ENCODE measurements around the gene NUDT2. TPM values are rescaled to one million over a fixed set of nuclear protein-coding genes. Genes with fewer than 3 reads are reported as not detected.
A peak's percentile ranks its signal among the peaks of the same experiment; 100 is the strongest.

NUDT2 gene
- polyA plus RNA-seq, 1 donor, result 25.6 TPM

- Histone ChIP-seq H3K9me3 (ENCODE audit: control insufficient read depth, low read depth, low read length) (no peaks in the 10 kb centered on the region), H3K4me1 (ENCODE audit: control insufficient read depth, insufficient read depth, low read length) (no peaks in the 10 kb centered on the region), H3K4me3 (ENCODE audit: low read length) (no peak overlapping the region), H3K36me3 (ENCODE audit: control insufficient read depth, insufficient read depth, low read length) (no peaks in the 10 kb centered on the region), H3K27ac (ENCODE audit: low read length) (no peak overlapping the region), H3K27me3 (ENCODE audit: control insufficient read depth, insufficient read depth, low read length) (no peaks in the 10 kb centered on the region)
- WGBS (ENCODE audit: insufficient coverage, low lambda C conversion rate), result 100% methylated on average over 2 of the region's 6 CpGs
- DNase-seq, result no peak
These were observed 17.7 kb upstream of the NUDT2 start for GRCh38 chr9:34311499-34312185.

DNA sequence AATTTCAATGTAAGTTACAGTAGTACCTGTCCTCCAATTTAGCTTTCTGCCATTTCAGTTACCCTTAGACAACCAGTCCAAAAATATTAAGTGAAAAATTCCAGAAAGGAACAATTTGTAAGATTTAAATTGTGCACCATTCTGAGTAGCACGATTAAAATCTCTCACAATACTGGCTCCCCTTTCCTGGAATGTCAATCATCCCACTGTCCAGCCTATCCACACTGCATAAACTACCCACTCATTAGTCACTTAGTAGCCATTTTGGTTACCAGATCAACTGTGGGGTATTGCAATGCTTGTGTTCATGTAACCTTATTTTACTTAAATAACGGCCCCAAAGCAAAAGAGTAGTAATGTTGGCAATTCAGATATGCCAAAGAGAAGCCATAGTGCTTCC, 11.9 kb upstream of the NUDT2 start:
- Histone ChIP-seq H3K27ac (ENCODE audit: low read length) (no peak overlapping the region), H3K4me1 (ENCODE audit: control insufficient read depth, insufficient read depth, low read length) (no peaks in the 10 kb centered on the region), H3K36me3 (ENCODE audit: control insufficient read depth, insufficient read depth, low read length) (no peaks in the 10 kb centered on the region), H3K9me3 (ENCODE audit: control insufficient read depth, low read depth, low read length) (no peaks in the 10 kb centered on the region), H3K4me3 (ENCODE audit: low read length) (no peak overlapping the region), H3K27me3 (ENCODE audit: control insufficient read depth, insufficient read depth, low read length) (no peaks in the 10 kb centered on the region)
- no peak for DNase-seq
- no CpG with 5 or more reads among the region's 2 CpGs for WGBS (ENCODE audit: insufficient coverage, low lambda C conversion rate)

GRCh38 chr9:34318163-34318790, 11.1 kb upstream of the NUDT2 start:
- Histone ChIP-seq H3K4me1 (ENCODE audit: control insufficient read depth, insufficient read depth, low read length) (no peaks in the 10 kb centered on the region), H3K9me3 (ENCODE audit: control insufficient read depth, low read depth, low read length) (no peaks in the 10 kb centered on the region), H3K36me3 (ENCODE audit: control insufficient read depth, insufficient read depth, low read length) (no peaks in the 10 kb centered on the region), H3K27ac (ENCODE audit: low read length) (no peak overlapping the region), H3K4me3 (ENCODE audit: low read length) (no peak overlapping the region), H3K27me3 (ENCODE audit: control insufficient read depth, insufficient read depth, low read length) (no peaks in the 10 kb centered on the region)
- DNase-seq, result no peak
- WGBS (ENCODE audit: insufficient coverage, low lambda C conversion rate), result 100% methylated on average over 1 of the region's 44 CpGs

DNA sequence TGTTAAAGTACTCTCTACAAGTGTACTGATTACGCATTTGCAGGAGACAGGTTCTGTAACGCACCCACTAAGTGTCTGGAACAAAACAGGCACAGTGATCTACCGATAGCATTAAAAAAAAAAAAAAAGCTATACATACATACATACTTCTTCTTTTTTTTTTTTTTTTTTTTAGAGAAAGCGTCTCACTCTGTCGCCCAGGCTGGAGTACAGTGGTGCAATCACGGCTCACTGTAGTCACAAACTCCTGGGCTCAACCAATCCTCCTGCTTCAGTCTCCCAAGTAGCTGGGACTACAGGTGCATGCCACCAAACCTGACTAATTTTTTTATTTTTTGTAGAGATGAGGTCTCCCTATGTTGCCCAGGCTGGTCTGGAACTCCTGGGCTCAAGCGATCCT, 7.9 kb upstream of the NUDT2 start:
- Histone ChIP-seq H3K4me3 (ENCODE audit: low read length) (no peak overlapping the region), H3K9me3 (ENCODE audit: control insufficient read depth, low read depth, low read length) (no peaks in the 10 kb centered on the region), H3K27me3 (ENCODE audit: control insufficient read depth, insufficient read depth, low read length) (no peaks in the 10 kb centered on the region), H3K27ac (ENCODE audit: low read length) (no peak overlapping the region), H3K4me1 (ENCODE audit: control insufficient read depth, insufficient read depth, low read length) (no peaks in the 10 kb centered on the region), H3K36me3 (ENCODE audit: control insufficient read depth, insufficient read depth, low read length) (no peaks in the 10 kb centered on the region)
- no CpG with 5 or more reads among the region's 7 CpGs for WGBS (ENCODE audit: insufficient coverage, low lambda C conversion rate)
- no peak for DNase-seq

- Histone ChIP-seq H3K27ac (ENCODE audit: low read length) (no peak overlapping the region), H3K9me3 (ENCODE audit: control insufficient read depth, low read depth, low read length) (no peaks in the 10 kb centered on the region), H3K4me3 (ENCODE audit: low read length) (no peak overlapping the region), H3K36me3 (ENCODE audit: control insufficient read depth, insufficient read depth, low read length) (no peaks in the 10 kb centered on the region), H3K4me1 (ENCODE audit: control insufficient read depth, insufficient read depth, low read length) (no peaks in the 10 kb centered on the region), H3K27me3 (ENCODE audit: control insufficient read depth, insufficient read depth, low read length) (no peaks in the 10 kb centered on the region)
- no peak for DNase-seq
- WGBS (ENCODE audit: insufficient coverage, low lambda C conversion rate), result 88% methylated on average over 1 of the region's 2 CpGs
These were observed 6.3 kb upstream of the NUDT2 start for GRCh38 chr9:34322899-34323591.

GRCh38 chr9:34326690-34327089, 2.7 kb upstream of the NUDT2 start:
- WGBS (ENCODE audit: insufficient coverage, low lambda C conversion rate), result no CpG with 5 or more reads among the region's 1 CpG
- no peak overlapping the region for H3K4me3 ChIP-seq (ENCODE audit: low read length)
- DNase-seq, result no peak
- no peaks in the 10 kb centered on the region for H3K27me3 ChIP-seq (ENCODE audit: control insufficient read depth, insufficient read depth, low read length)
- H3K4me1 ChIP-seq (ENCODE audit: control insufficient read depth, insufficient read depth, low read length), result peaks cover 3% of the 10 kb centered on the region
- H3K36me3 ChIP-seq (ENCODE audit: control insufficient read depth, insufficient read depth, low read length), result no peaks in the 10 kb centered on the region
- no peak overlapping the region for H3K27ac ChIP-seq (ENCODE audit: low read length)
- no peaks in the 10 kb centered on the region for H3K9me3 ChIP-seq (ENCODE audit: control insufficient read depth, low read depth, low read length)

DNA sequence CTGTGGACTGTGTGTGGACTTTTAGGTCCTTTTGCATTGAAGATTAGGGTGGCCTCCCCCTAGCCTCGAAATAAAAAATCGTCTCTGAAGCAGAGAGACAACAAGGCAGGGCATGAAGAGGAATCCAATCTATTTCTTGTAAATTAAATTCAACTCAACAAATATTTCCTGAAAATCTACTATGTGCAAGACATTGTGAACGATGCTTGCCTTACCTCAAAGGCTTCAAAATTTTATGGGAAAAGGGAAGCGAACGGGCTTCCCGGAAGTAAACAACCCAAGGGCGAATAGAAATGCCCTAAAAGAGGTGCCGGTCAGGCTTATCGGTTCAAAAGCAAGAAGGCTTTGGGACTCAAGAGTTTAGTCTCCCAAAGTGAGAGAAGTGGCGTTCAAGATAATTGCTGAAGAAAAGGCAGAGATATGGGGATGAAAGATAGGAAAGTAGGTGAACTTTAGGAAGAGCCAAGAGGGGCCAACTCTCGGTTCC, 826 bp upstream of the NUDT2 start:
- no peaks in the 10 kb centered on the region for H3K36me3 ChIP-seq (ENCODE audit: control insufficient read depth, insufficient read depth, low read length)
- H3K4me3 ChIP-seq (ENCODE audit: low read length), result peak overlapping the region; percentile 64
- no peaks in the 10 kb centered on the region for H3K27me3 ChIP-seq (ENCODE audit: control insufficient read depth, insufficient read depth, low read length)
- H3K9me3 ChIP-seq (ENCODE audit: control insufficient read depth, low read depth, low read length), result no peaks in the 10 kb centered on the region
- WGBS (ENCODE audit: insufficient coverage, low lambda C conversion rate), result 9% methylated on average over 4 of the region's 11 CpGs
- DNase-seq, result no peak
- peak overlapping the region; percentile 62 for H3K27ac ChIP-seq (ENCODE audit: low read length)
- peaks cover 3% of the 10 kb centered on the region for H3K4me1 ChIP-seq (ENCODE audit: control insufficient read depth, insufficient read depth, low read length)

- Histone ChIP-seq H3K27ac (ENCODE audit: low read length) (no peak overlapping the region), H3K36me3 (ENCODE audit: control insufficient read depth, insufficient read depth, low read length) (no peaks in the 10 kb centered on the region), H3K4me1 (ENCODE audit: control insufficient read depth, insufficient read depth, low read length) (peaks cover 3% of the 10 kb centered on the region), H3K4me3 (ENCODE audit: low read length) (no peak overlapping the region), H3K9me3 (ENCODE audit: control insufficient read depth, low read depth, low read length) (no peaks in the 10 kb centered on the region), H3K27me3 (ENCODE audit: control insufficient read depth, insufficient read depth, low read length) (no peaks in the 10 kb centered on the region)
- no peak for DNase-seq
- WGBS (ENCODE audit: insufficient coverage, low lambda C conversion rate), result no CpG with 5 or more reads among the region's 1 CpG
These were observed 1.8 kb downstream of the NUDT2 start for GRCh38 chr9:34331196-34331595.

GRCh38 chr9:34332076-34332964, 3.0 kb downstream of the NUDT2 start:
- peak; percentile 54 to 59 for DNase-seq
- H3K4me3 ChIP-seq (ENCODE audit: low read length), result no peak overlapping the region
- peaks cover 3% of the 10 kb centered on the region for H3K4me1 ChIP-seq (ENCODE audit: control insufficient read depth, insufficient read depth, low read length)
- no peaks in the 10 kb centered on the region for H3K36me3 ChIP-seq (ENCODE audit: control insufficient read depth, insufficient read depth, low read length)
- H3K27me3 ChIP-seq (ENCODE audit: control insufficient read depth, insufficient read depth, low read length), result no peaks in the 10 kb centered on the region
- 40% methylated on average over 1 of the region's 7 CpGs for WGBS (ENCODE audit: insufficient coverage, low lambda C conversion rate)
- H3K9me3 ChIP-seq (ENCODE audit: control insufficient read depth, low read depth, low read length), result no peaks in the 10 kb centered on the region
- H3K27ac ChIP-seq (ENCODE audit: low read length), result no peak overlapping the region

DNA sequence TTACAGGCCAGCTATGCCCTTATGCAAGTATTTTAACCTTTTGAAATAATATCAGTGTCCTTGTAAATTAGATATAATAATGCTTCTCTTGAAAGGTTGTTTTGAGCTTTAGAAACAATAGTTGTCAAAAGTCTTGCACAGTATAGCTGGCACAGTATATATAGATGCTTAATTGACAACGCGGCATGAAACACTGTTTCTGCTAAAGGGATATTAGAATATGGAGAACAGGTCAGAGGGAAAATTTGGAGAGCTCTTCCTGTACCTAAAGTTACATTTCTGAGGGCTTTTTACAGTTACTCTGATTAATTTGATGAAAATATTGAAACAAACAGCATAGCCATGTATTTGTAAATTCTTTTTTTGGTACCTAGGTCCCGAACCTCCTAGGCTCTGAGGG, 4.5 kb downstream of the NUDT2 start:
- Histone ChIP-seq H3K27ac (ENCODE audit: low read length) (no peak overlapping the region), H3K36me3 (ENCODE audit: control insufficient read depth, insufficient read depth, low read length) (peaks cover 3% of the 10 kb centered on the region), H3K9me3 (ENCODE audit: control insufficient read depth, low read depth, low read length) (no peaks in the 10 kb centered on the region), H3K27me3 (ENCODE audit: control insufficient read depth, insufficient read depth, low read length) (no peaks in the 10 kb centered on the region), H3K4me1 (ENCODE audit: control insufficient read depth, insufficient read depth, low read length) (peaks cover 3% of the 10 kb centered on the region), H3K4me3 (ENCODE audit: low read length) (no peak overlapping the region)
- 56% methylated on average over 3 of the region's 3 CpGs for WGBS (ENCODE audit: insufficient coverage, low lambda C conversion rate)
- no peak for DNase-seq
